ENCODE results near the gene NRCAM.

DNA sequence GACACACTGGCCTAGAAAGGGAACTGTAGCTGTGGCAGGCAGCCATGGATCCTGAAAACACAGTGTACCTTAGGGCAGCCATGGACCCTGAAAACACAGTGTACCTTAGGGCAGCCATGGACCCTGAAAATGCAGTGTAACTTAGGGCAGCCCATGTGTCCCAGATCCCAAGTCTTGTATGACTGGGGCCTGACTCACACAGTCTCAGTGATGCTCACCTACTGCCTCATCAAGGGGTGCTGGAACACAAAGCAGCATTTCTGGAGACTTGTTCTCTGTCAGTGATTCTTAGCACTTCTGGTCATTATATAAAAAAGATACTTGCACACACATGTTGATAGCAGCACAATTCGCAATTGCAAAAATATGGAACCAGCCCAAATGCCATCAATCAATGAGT is 255.9 kb downstream of the NRCAM start:
- TF ChIP-seq, protein P1, sequence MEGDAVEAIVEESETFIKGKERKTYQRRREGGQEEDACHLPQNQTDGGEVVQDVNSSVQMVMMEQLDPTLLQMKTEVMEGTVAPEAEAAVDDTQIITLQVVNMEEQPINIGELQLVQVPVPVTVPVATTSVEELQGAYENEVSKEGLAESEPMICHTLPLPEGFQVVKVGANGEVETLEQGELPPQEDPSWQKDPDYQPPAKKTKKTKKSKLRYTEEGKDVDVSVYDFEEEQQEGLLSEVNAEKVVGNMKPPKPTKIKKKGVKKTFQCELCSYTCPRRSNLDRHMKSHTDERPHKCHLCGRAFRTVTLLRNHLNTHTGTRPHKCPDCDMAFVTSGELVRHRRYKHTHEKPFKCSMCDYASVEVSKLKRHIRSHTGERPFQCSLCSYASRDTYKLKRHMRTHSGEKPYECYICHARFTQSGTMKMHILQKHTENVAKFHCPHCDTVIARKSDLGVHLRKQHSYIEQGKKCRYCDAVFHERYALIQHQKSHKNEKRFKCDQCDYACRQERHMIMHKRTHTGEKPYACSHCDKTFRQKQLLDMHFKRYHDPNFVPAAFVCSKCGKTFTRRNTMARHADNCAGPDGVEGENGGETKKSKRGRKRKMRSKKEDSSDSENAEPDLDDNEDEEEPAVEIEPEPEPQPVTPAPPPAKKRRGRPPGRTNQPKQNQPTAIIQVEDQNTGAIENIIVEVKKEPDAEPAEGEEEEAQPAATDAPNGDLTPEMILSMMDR (IDR thresholded peaks at IDR 0.05; ENCODE audit: insufficient read depth, low read length, poor library complexity, severe bottlenecking): no peak
- TF ChIP-seq EZH2phosphoT487 (conservative IDR thresholded peaks at IDR 0.05; ENCODE audit: low read length): no peak

All from SU-DHL-6 (cell line).